ENCODE results near the gene HTR2A. TPM values are rescaled to one million over a fixed set of nuclear protein-coding genes. Genes with fewer than 3 reads are reported as not detected.

The HTR2A gene
- total RNA-seq, 2 experiments from 2014 or later = not detected

Other genes with a start within 250 kb of the HTR2A start
- 100 to 1,000 TPM in 1 of 2 experiments, 10 to 100 TPM in 1; 95.7 to 104 TPM for gene ESD, start 99.9 kb downstream of the HTR2A start, total RNA-seq